Liver (tissue), 9 donors: Measurements from ENCODE around the gene IGF1. TPM values are rescaled to one million over a fixed set of nuclear protein-coding genes. Genes with fewer than 3 reads are reported as not detected.

Experiments
- DNase-seq: peaks from one replicate; pipeline ENCODE4 v3.0.0-alpha.2; 2017; ENCODE audit warnings: low spot score
- H3K27ac ChIP-seq, 2 donors: one replicate each; pipeline ENCODE4 v1.7.0; 2013; ENCODE audit warnings: inconsistent platforms in 2 of 2, low read length in 2 of 2, control low read depth in 1 of 2, low read depth in 1 of 2, mild to moderate bottlenecking in 1 of 2
- H3K27me3 ChIP-seq, 4 donors: one replicate each; pipeline versions ENCODE4 v1.6.1 to v1.7.0; 2013; ENCODE audit warnings: low read length in 3 of 4, inconsistent platforms in 1 of 4, mild to moderate bottlenecking in 1 of 4, moderate library complexity in 1 of 4; ENCODE audit not compliant: control insufficient read depth in 4 of 4, insufficient read depth in 4 of 4
- H3K36me3 ChIP-seq, 4 donors: one replicate each; pipeline versions ENCODE4 v1.6.1 to v1.7.0; 2013; ENCODE audit warnings: low read length in 3 of 4, mild to moderate bottlenecking in 3 of 4, low read depth in 1 of 4, moderate library complexity in 1 of 4; ENCODE audit not compliant: control insufficient read depth in 4 of 4, insufficient read depth in 3 of 4
- H3K4me1 ChIP-seq, 4 donors: one replicate each; pipeline versions ENCODE4 v1.6.1 to v1.7.0; 2013; ENCODE audit warnings: low read length in 3 of 4, mild to moderate bottlenecking in 3 of 4, moderate library complexity in 1 of 4; ENCODE audit not compliant: control insufficient read depth in 4 of 4, insufficient read depth in 4 of 4
- H3K4me3 ChIP-seq, 3 donors: one replicate each; pipeline versions ENCODE4 v1.6.1 to v1.7.0; 2013; ENCODE audit warnings: low read length in 3 of 3, control low read depth in 1 of 3, low read depth in 1 of 3, mild to moderate bottlenecking in 1 of 3
- H3K9ac ChIP-seq, 2 donors: one replicate each; pipeline ENCODE4 v1.7.0; 2013; ENCODE audit warnings: low read length in 2 of 2, mild to moderate bottlenecking in 2 of 2, moderate library complexity in 2 of 2, control low read depth in 1 of 2, low read depth in 1 of 2
- H3K9me3 ChIP-seq, 4 donors: one replicate each; pipeline versions ENCODE4 v1.6.1 to v1.7.0; 2013; ENCODE audit warnings: low read length in 3 of 4; ENCODE audit not compliant: control insufficient read depth in 4 of 4
- CTCF ChIP-seq: fragments of 150-350 bp; IDR thresholded peaks from 2 replicates; pipeline ENCODE4 v1.5.1; 2017; ENCODE audit warnings: improper control_type of control experiment, low read depth, low read length; ENCODE audit not compliant: missing input control
- FOXA1 ChIP-seq: IDR thresholded peaks from 2 replicates; pipeline ENCODE4 v1.6.1; 2016; ENCODE audit warnings: antibody characterized with exemption
- FOXA2 ChIP-seq: IDR thresholded peaks from 2 replicates; pipeline ENCODE4 v1.6.1; 2016; ENCODE audit warnings: antibody characterized with exemption
- GABPA ChIP-seq, 2 donors: IDR thresholded peaks in 1 of 2; conservative IDR thresholded peaks in 1 of 2; 2 replicates each; pipeline ENCODE4 v1.6.1; 2016; ENCODE audit warnings: antibody characterized with exemption in 2 of 2, mild to moderate bottlenecking in 1 of 2, moderate library complexity in 1 of 2
- HNF4A ChIP-seq, 2 donors: conservative IDR thresholded peaks; 2 replicates each; pipeline ENCODE4 v1.6.1; 2016; ENCODE audit warnings: antibody characterized with exemption in 2 of 2, mild to moderate bottlenecking in 2 of 2
- HNF4G ChIP-seq: IDR thresholded peaks from 2 replicates; pipeline ENCODE4 v1.6.1; 2016; ENCODE audit warnings: antibody characterized with exemption
- JUND ChIP-seq, 2 donors: IDR thresholded peaks; 2 replicates each; pipeline ENCODE4 v1.6.1; 2016; ENCODE audit warnings: antibody characterized with exemption in 2 of 2
- RAD21 ChIP-seq, 2 donors: IDR thresholded peaks; 2 replicates each; pipeline ENCODE4 v1.6.1; 2016; ENCODE audit warnings: antibody characterized with exemption in 2 of 2, mild to moderate bottlenecking in 2 of 2
- RXRA ChIP-seq, 2 donors: IDR thresholded peaks; 2 replicates each; pipeline ENCODE4 v1.6.1; 2017 to 2018; ENCODE audit warnings: antibody characterized with exemption in 2 of 2, mild to moderate bottlenecking in 1 of 2
- SP1 ChIP-seq: IDR thresholded peaks from 2 replicates; pipeline ENCODE4 v1.6.1; 2018; ENCODE audit warnings: antibody characterized with exemption, mild to moderate bottlenecking
- TAF1 ChIP-seq: conservative IDR thresholded peaks from 2 replicates; pipeline ENCODE4 v1.6.1; 2016; ENCODE audit warnings: antibody characterized with exemption, mild to moderate bottlenecking
- YY1 ChIP-seq: IDR thresholded peaks from 2 replicates; pipeline ENCODE4 v1.6.1; 2016; ENCODE audit warnings: antibody characterized with exemption, mild to moderate bottlenecking
- ZBTB33 ChIP-seq: IDR thresholded peaks from 2 replicates; pipeline ENCODE4 v1.6.1; 2016; ENCODE audit warnings: antibody characterized with exemption
- WGBS: extraction: QIAGEN DNeasy Blood & Tissue Kit; methylation state at CpG from one replicate; pipeline ENCODE4 v1.1.7; 2013; 5-methylcytosine and 5-hydroxymethylcytosine counted together
- polyA plus RNA-seq, 2 donors: library from polyadenylated mRNA; stranded (reverse) in 1 of 2; unstranded in 1 of 2; fragments of 200-250 nt in 1 of 2; fragments of >200 nt in 1 of 2; fragmentation: Nextera tagmentation in 1 of 2; extraction: Ambion mirVana in 1 of 2; gene quantifications; one replicate each; pipeline versions ENCODE4 v1.2.1 to v1.2.3, GENCODE V29; 2013 to 2015
- total RNA-seq, 2 donors: library from RNA; depleted of rRNA; stranded (reverse); fragments of >200 nt; gene quantifications; one replicate each; pipeline ENCODE4 v1.2.3, GENCODE V29; 2014
- TF ChIP-seq, protein P1 (sequence below): IDR thresholded peaks from 2 replicates; pipeline ENCODE4 v1.6.1; 2016; ENCODE audit warnings: antibody characterized with exemption, mild to moderate bottlenecking
- TF ChIP-seq, protein P2 (sequence below): IDR thresholded peaks from 2 replicates; pipeline ENCODE4 v1.6.1; 2016; ENCODE audit warnings: antibody characterized with exemption
- TF ChIP-seq, protein P3 (sequence below): IDR thresholded peaks from 2 replicates; pipeline ENCODE4 v1.6.1; 2016; ENCODE audit warnings: antibody characterized with exemption
- donor health status: healthy.
- donor health status: healthy.
- donor health status: healthy.
- donor health status: healthy.
- donor health status: healthy.

Gene IGF1
- total and polyA plus RNA-seq, 4 donors = 0.61 to 118 (median 33.3) TPM

DNA sequence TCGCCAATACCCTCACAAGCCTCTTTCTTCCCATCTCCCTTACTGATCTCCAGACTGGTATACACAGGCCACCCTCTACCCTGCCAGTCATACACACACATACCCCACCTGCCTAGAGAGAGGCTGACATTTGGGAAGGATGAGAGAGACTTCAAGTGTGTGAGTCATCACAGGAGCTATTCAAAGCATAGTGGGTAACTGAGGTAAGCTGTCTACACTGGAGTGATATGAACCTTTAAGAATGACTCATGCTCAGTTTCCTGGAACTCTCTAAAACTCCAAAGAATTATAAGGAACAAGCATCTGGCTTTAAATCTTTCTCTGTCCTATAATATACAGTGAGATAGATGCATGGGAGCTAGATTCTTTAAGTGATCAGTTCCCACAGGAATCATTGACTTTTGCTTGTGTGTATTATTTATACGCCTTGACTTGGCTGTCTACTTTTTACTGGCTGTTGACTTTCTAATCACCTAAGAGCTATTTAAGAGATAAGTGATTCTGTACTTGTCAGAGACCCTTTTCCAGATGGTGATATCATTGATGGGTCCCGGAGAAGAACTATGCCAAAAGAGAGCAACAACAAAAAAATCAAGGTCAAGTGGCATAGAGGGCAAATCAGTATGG is 5.8 kb downstream of the IGF1 start:
- Histone ChIP-seq H3K9ac (no peak overlapping the region), H3K36me3 (peaks cover 0 to 12% (median 3%) of the 10 kb centered on the region in 4 donors), H3K27me3 (no peaks in the 10 kb centered on the region), H3K9me3 (no peaks in the 10 kb centered on the region), H3K4me3 (no peak overlapping the region), H3K4me1 (peaks cover 3 to 18% (median 9%) of the 10 kb centered on the region in 4 donors), H3K27ac (no peak overlapping the region)
- TF ChIP-seq, protein P1, sequence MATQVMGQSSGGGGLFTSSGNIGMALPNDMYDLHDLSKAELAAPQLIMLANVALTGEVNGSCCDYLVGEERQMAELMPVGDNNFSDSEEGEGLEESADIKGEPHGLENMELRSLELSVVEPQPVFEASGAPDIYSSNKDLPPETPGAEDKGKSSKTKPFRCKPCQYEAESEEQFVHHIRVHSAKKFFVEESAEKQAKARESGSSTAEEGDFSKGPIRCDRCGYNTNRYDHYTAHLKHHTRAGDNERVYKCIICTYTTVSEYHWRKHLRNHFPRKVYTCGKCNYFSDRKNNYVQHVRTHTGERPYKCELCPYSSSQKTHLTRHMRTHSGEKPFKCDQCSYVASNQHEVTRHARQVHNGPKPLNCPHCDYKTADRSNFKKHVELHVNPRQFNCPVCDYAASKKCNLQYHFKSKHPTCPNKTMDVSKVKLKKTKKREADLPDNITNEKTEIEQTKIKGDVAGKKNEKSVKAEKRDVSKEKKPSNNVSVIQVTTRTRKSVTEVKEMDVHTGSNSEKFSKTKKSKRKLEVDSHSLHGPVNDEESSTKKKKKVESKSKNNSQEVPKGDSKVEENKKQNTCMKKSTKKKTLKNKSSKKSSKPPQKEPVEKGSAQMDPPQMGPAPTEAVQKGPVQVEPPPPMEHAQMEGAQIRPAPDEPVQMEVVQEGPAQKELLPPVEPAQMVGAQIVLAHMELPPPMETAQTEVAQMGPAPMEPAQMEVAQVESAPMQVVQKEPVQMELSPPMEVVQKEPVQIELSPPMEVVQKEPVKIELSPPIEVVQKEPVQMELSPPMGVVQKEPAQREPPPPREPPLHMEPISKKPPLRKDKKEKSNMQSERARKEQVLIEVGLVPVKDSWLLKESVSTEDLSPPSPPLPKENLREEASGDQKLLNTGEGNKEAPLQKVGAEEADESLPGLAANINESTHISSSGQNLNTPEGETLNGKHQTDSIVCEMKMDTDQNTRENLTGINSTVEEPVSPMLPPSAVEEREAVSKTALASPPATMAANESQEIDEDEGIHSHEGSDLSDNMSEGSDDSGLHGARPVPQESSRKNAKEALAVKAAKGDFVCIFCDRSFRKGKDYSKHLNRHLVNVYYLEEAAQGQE = no peak
- TF ChIP-seq, protein P2, sequence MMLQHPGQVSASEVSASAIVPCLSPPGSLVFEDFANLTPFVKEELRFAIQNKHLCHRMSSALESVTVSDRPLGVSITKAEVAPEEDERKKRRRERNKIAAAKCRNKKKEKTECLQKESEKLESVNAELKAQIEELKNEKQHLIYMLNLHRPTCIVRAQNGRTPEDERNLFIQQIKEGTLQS = no peak
- TF ChIP-seq RXRA (IDR thresholded peaks at IDR 0.05) = no peak
- TF ChIP-seq GABPA (IDR thresholded peaks at IDR 0.05 in 1 of 2, conservative IDR thresholded peaks at IDR 0.05 in 1 of 2) = no peak
- no peak for TF ChIP-seq YY1
- TF ChIP-seq RAD21 (IDR thresholded peaks at IDR 0.05) = no peak
- TF ChIP-seq SP1 = no peak
- no peak for DNase-seq
- 91% methylated on average over 3 of the region's 3 CpGs for WGBS

DNA sequence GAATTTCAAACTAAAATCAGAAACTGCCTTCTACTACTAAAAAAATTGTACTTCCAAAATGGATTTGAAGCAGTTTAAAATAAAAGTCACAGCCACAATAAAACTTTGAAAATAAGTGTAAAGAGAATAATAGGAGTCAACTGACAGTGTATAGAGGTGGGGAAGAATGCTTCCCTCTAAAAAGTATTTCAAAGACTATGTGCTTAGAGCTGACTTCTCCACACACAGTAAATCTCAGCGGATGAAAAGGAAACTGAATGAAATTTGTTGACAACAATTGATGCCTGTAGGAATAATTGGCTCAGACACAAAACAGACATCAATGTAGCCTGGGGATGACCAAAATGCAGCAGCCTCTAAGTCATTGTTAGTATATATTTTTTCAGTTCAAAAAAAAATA is 7.9 kb downstream of the IGF1 start:
- Histone ChIP-seq H3K36me3 (peaks cover 0 to 14% (median 3%) of the 10 kb centered on the region in 4 donors), H3K27me3 (no peaks in the 10 kb centered on the region), H3K9me3 (no peaks in the 10 kb centered on the region), H3K4me3 (no peak overlapping the region), H3K27ac (no peak overlapping the region), H3K4me1 (peaks cover 5 to 23% (median 14%) of the 10 kb centered on the region in 4 donors), H3K9ac (no peak overlapping the region)
- no peak for DNase-seq
- no peak for TF ChIP-seq ZBTB33
- TF ChIP-seq HNF4G = no peak
- TF ChIP-seq YY1 = no peak
- TF ChIP-seq, protein P1 = no peak
- TF ChIP-seq RXRA (IDR thresholded peaks at IDR 0.05) = no peak
- TF ChIP-seq, protein P3, sequence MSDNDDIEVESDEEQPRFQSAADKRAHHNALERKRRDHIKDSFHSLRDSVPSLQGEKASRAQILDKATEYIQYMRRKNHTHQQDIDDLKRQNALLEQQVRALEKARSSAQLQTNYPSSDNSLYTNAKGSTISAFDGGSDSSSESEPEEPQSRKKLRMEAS = no peak
- TF ChIP-seq TAF1 = no peak
- TF ChIP-seq HNF4A (conservative IDR thresholded peaks at IDR 0.05) = no peak
- no peak for TF ChIP-seq CTCF
- TF ChIP-seq, protein P2 = no peak
- no peak for TF ChIP-seq GABPA (IDR thresholded peaks at IDR 0.05 in 1 of 2, conservative IDR thresholded peaks at IDR 0.05 in 1 of 2)
- TF ChIP-seq FOXA1 = no peak
- no peak for TF ChIP-seq SP1
- no peak for TF ChIP-seq JUND (IDR thresholded peaks at IDR 0.05)
- TF ChIP-seq FOXA2 = no peak
- 84% methylated on average over 1 of the region's 1 CpG for WGBS
